Stimulated activated CD4-positive, alpha-beta T cell treated with anti-CD3 and anti-CD28 coated beads, TNF-alpha, amount 100 ng/mL, for 1 hour (primary cell): Measurements from ENCODE around the gene LAMA4.

Experiments used
- DNase-seq, 3 donors: peaks; one replicate each; pipeline ENCODE4 v3.0.0-alpha.2; 2020; ENCODE audit warnings: low read depth in 3 of 3, low spot score in 1 of 3

Gene LAMA4, protein sequence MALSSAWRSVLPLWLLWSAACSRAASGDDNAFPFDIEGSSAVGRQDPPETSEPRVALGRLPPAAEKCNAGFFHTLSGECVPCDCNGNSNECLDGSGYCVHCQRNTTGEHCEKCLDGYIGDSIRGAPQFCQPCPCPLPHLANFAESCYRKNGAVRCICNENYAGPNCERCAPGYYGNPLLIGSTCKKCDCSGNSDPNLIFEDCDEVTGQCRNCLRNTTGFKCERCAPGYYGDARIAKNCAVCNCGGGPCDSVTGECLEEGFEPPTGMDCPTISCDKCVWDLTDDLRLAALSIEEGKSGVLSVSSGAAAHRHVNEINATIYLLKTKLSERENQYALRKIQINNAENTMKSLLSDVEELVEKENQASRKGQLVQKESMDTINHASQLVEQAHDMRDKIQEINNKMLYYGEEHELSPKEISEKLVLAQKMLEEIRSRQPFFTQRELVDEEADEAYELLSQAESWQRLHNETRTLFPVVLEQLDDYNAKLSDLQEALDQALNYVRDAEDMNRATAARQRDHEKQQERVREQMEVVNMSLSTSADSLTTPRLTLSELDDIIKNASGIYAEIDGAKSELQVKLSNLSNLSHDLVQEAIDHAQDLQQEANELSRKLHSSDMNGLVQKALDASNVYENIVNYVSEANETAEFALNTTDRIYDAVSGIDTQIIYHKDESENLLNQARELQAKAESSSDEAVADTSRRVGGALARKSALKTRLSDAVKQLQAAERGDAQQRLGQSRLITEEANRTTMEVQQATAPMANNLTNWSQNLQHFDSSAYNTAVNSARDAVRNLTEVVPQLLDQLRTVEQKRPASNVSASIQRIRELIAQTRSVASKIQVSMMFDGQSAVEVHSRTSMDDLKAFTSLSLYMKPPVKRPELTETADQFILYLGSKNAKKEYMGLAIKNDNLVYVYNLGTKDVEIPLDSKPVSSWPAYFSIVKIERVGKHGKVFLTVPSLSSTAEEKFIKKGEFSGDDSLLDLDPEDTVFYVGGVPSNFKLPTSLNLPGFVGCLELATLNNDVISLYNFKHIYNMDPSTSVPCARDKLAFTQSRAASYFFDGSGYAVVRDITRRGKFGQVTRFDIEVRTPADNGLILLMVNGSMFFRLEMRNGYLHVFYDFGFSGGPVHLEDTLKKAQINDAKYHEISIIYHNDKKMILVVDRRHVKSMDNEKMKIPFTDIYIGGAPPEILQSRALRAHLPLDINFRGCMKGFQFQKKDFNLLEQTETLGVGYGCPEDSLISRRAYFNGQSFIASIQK (N-terminal part only)

DNA sequence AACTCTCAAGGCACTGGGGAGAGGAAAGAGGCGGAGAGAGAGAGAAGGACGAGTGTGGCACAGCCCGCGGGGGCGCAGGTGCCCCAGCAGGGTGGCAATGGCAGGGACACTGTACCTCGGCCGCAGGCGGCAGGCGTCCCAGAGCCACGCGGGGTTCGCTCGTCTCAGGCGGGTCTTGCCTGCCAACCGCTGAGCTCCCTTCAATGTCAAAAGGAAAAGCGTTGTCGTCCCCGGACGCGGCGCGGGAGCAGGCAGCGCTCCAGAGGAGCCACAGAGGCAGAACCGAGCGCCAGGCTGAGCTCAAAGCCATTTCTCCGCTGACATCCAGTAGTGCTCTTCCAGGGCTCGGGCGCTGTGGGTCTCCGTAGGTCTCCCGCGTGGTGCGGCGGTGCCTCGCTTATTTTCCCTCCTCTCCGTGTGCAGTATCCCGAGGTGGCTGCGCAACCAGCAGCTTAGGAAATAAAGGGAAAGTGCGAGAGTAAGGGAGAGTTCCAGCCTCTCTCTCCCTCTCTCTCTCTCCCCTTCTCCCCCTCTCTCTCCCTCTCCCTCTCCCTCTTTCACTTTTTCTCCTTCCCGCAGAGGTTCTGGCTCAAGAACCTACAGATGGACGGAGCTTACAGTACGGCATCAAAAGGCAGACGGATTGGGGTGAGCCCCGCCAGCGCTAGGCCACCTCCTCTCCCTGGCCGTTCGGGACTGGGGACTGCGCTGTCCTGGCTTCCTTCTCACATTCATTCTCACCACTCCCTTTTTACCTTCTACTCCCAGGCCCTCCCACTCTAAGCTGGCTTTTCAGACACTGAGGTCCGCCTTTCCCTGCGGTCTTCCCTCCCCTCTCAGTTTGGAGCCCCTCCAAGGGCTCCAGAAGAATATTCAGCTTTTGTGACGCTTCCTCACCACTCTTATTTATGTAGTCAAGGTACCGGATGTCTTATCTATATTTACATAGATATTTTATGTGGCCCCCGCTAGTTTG, at the start of gene LAMA4:
Gene LAMA4 (minus strand): TSS at position 727 of the 976 bp plus-strand sequence. CDS start 417 bp downstream, at position 310.
- no peak for DNase-seq

DNA sequence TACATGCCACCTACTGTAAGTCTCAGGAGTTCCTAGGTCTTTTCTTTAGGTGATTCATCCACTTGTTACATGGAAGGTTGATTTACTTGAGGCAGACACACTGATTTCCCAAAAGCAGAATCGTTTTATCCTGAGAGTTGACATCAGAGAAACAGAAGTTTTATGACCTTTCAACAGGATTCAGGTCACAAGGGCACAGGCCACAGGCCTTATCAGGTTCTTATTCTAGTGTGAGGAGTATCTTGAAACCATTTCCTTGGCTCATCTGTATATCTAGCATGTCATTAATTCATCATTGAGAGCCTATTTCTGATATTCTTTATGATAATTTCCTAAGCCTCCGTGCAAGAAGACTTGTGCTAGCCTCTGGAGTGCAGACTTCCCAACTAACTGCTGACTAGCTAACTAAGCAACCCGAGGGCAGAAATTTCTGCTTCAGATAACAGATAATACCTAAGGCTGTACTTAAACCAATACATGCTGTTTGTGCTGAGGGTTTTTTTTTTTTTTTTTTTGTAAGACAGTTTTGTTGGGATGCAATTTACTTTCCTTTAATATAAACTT, 47.9 kb upstream of the LAMA4 start:
- no peak for DNase-seq

DNA sequence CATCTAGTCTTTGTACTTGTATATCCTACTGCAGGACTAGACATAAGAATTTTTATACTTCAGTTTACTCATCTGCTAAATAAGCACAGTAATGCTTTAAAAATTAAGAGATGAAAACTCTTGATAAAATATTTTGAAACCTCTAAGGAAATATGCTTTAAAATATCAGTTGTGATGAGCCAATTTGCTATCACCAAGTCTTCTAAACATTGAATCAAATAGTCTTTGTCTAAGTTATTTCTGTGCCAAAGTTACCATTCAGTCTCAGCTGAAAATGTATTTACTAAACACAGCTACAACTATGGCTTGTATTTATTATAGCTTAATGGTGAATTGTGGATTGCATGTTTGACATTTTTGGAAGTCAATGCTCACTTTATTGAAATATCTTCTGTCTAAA, 46.5 kb upstream of the LAMA4 start:
- no peak for DNase-seq

DNA sequence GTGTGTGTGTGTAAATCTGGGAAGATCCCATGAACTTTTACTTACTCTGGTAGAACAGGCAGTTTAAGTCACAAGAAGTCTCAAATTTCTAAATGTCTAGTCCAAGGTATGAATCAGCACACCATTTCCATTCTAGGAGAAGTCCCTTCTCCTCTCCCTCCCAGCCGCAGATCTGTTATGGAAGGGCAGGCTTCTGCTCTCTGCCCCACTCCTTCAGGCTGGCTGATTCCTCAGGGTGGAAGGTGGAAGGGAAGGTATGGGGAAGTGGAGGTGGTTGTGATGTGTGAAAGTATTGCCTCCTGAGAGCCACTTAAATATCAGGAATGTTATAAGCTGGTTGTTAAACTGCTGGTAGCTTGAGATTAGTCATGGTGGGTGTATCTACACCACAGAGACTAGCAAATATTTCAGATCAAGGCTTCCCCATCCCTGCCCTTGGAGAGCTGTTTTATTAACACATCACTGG, 44.5 kb upstream of the LAMA4 start:
- DNase-seq = no peak

DNA sequence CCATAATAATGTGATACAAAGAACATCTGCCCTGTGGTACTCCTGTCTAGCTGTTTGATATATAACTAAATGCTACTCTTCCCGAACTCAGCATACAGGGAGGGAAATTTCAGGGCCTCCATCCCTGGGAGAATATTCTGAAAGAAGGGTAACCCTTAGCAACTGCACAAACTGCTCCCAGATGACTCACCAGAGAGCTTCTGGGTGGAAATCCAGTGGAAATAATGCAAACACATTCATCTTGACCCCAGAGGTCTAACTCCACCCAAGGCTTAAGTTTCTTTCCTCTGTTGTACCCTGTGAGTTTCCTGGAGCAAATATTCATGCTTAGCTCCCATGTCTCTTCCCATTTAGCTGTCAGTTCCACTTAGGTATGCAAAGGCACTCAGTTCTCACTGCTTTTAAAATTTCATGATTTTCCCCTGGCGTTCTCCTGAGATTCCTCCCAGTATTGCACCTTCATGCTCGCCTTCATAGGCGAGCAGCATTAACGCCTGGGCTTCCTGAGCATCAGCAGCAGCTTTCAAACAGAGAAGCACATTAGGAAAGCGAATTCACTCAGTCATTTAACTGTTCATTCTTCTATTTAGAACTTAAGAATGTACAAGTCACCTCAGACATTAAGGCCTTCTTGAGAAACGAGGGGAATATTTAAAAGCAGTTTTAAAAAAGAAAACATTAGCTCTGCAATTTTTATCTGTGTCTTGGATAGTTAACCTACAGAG, 43.8 kb upstream of the LAMA4 start:
- no peak for DNase-seq

DNA sequence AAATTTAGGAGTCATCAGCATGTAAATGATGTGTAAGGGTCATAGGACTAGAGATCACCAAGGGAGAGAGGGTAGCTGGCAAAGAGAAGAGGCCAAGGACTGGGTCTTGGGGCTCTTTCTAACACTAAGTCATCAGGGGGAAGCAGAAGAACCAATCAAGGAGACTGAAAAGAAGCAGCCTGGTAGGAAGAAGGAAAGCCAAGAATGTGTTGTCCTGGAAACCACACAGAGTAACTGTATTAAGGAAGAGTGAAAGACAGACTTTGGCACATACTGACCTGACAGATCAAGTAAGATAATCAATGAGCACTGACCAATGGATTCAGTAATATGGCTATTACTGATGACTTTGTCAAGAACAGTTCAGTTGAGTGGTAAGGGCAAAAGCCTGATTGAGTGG, 42.3 kb upstream of the LAMA4 start:
- DNase-seq = no peak

DNA sequence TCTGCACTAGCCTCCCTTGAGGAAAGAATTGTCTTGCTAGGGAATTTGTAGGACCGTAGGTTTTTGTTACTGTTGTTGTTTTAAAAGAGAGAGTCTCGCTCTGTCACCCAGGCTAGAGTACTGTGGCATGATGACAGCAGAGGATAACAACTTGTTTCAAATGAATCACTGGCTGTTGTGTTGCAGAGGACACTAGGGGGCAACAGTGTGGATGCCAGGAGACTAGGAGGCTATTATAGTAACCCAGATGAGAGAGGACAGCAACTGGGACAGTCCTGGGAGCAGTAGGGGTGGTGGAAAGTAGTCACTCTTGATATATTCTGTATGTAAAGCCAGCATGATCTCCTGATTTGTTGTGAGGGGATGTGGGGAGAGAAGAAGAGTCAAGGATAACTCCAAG, 41.8 kb upstream of the LAMA4 start:
- DNase-seq = no peak

DNA sequence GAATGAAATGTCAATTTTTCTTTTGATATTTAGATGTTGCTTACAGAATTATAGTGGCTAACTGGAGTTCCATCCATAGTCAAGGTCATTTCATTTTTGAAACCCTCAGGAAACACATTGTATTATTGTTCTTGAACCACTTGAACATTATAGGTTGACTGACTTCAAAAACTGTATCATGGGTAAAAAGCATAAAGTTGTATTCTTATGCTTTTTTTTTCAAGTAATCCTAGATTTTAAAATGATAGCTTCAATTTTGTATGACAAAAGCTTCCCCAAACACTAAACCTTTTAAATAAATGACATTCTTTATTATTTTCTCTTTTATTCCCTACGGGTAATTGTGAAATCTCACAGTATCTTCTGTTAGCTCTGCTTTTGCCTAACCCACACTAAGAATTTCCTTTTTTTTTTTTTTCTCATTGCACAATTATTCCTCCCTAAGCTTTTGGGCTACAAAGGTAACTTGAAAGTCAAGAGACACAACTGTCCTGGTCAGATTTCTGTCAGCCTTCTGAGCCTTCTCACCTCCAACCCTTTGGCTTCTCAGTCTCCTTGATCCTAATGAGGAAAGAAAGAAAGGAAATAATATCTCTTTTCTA, 36.9 kb upstream of the LAMA4 start:
- DNase-seq = no peak

DNA sequence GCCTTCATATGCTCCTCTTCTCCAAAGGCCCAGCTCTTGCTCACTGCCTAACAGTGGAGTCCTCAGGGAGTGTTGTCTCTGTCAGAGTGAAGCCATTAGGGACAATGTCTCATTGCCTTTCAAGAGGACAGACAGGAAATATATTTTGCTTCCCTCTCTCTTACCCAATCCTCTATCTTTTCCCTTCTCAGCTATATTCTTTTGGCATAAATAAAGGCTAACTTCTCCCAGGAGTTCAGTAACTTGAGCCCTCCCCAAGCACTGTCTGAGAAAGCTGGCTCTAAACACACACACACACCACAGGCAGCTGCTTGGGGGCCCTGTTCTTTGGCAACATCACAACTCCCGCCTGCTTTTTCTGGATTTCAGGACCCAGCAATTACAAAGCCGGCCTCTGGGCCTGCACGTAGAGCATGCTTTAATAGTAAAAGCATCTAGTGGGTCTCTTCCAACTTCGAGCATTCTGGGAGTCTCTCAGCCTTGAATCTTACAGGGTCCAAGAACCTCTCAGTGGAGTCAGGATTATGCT, 34.7 kb upstream of the LAMA4 start:
- DNase-seq = no peak

DNA sequence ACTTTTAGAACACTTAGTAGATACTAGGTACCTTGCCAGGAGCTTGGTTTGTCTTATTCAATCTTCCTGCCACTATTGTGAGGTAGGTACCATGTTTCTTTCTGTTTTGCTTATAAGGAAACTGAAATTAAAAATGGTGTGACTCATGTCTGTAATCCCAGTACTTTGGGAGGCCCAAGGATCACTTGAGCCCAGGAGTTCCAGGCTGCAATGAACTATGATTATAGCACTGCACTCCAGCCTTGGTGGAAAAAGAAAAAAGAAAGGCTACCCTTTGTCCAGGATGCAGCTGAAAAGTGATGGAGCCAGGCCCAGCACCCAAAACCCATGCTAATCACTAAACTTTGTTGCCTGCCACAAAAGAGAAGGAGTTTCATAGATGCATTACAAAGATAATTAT, 34.1 kb upstream of the LAMA4 start:
- no peak for DNase-seq

DNA sequence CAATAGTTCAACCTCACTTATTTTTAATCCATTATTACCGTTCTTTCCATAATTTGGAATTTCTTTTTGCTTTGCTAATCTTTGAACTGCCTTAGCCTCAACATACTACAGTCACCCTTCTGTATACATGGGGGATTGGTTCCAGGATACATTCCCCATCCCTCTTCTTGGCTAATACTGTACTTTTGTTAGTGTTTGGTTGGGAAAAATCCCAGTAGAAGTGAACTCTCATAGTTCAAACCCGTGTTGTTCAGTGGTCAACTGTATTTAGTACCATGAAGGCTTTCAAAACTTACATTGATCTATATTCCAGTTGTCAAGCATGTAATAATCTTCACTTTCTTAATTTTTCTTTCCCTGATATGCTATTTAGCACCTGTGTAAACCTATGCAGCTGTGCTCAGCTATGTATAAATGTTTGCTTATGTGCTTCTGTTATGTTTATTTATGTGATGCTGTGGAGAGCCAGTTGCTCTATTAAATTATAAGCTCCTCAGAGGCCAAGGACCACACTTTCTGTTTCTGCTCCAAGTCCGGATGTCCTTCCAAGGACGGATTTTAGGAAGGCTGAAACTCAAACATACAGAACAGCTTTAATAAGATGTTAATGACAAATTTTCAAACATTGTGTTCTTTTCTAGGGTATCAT, 33.3 kb upstream of the LAMA4 start:
- DNase-seq = no peak

DNA sequence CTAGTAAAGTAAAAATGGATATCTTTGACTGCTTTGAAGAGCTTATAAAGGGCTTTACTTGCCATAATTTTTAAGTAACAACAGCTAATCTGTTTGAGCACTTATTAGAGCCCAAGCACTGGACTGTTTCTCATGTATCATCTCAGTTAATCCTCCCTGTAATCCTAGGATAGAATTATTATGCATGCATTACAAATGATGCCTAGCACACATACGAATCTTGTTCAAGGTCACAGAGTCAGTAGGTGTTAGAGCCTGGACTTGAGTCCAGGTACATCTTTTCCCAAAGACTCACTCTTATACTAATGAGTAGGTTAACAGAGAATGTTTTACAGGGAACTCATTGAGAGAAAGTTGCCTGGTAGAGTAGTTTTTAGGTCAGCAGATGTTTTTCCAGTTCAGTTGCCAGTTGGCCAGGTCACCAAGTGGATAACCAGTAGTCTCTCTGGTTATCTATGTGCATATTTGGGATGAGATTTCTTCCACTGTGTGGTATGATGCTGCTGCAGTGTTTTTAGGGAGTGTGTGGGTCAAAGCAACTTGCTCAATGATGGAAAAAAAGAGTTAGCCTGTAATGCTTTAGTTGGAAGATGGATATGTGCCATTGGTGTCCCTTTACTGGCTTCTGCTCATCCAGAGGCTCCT, 32.3 kb upstream of the LAMA4 start:
- no peak for DNase-seq

DNA sequence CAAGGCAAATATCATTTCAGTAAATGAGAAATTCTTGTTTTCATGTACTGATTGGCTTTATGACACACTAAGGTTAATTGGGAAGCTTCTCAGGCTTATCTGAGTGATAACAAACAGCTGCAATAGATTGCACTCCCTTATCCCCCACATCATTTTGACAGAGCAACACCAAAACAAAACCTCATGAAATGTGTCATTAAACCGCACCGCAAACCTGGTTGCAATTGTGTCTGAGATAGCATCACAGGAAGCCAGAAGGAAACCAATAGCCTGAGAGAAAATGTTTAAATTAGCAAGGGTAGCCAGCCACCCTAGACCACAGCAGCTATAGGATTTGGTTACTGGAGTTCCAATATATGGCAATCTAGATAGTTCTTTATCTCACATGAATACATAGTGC, 31.6 kb upstream of the LAMA4 start:
- no peak for DNase-seq

DNA sequence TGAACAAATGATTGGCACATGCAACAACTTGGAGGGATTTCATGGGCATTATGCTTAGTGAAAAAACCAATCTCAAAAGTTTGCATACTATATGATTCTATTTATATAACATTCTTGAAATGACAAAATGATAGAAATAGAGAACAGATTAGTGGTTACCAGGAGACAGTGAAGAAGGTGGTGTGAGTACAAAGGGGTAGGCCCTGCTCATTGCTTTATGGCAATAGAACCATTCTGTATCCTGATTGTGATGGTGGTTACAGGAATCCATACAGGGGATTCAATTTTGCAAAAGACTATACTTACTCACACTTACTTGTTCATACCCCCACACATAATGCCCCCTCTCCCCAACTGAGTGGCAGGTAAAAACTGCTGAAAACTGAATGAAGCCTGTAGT, 30.2 kb upstream of the LAMA4 start:
- DNase-seq = no peak

DNA sequence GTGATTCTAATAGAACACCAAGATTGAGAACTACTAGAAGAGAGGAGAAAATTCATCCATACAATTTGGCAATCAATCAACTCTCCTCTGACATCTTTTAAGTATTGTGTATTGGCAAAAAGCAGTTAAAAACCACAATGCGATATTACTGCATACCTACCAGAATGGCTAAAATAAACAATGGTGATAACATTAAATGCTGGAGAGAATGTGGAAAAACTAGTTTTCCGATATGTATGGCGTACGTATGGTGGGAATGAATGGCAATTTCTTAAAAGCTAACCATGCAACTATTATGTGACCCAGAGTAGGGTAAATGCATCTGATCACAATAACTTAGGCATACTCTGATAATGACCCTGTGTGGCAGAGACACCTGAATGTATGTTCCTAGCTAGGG, 29.3 kb upstream of the LAMA4 start:
- no peak for DNase-seq

DNA sequence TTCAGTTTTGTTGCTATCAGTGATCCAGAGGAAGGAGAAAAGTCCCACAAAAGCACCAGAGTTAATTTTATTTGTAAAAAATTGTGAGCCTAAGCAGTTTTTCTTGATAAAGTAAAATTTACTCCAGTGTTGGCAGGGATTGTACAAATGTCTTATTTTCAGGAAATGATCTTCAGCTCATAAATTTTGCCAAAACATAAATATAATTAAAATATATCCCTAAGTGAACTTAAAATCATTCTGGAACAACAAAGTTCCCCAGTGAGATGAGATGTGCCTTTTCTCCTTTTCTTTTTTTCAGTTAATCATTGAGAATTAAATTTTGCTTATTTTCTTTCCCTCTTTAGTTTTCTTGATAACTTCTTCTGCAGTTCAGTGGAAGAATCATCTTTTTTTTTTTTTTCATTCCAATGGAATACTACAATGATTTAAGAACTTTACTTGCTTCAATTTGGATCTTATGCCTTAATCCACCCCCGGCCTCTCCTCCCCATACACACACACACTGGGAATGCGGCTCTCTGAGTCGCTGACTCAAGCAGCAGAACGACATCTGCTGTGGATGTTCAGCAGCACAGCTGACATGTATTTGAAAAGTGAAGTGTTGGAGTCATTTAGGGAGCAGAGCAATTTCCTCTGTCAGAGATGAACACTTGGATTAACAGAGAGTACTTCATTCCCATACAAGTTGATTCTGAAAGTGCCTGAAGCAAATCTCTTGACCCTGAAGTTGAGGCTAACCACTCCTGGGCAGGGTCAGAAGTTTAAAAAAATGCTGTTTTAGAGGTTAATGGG, 27.7 kb upstream of the LAMA4 start:
- no peak for DNase-seq
